ENCODE data around the gene CACNA2D3. TPM values are rescaled to one million over a fixed set of nuclear protein-coding genes. Genes with fewer than 3 reads are reported as not detected.

Gene CACNA2D3
- total and polyA plus RNA-seq, 7 donors, result 2.7 to 13.5 (median 9.0) TPM

DNA sequence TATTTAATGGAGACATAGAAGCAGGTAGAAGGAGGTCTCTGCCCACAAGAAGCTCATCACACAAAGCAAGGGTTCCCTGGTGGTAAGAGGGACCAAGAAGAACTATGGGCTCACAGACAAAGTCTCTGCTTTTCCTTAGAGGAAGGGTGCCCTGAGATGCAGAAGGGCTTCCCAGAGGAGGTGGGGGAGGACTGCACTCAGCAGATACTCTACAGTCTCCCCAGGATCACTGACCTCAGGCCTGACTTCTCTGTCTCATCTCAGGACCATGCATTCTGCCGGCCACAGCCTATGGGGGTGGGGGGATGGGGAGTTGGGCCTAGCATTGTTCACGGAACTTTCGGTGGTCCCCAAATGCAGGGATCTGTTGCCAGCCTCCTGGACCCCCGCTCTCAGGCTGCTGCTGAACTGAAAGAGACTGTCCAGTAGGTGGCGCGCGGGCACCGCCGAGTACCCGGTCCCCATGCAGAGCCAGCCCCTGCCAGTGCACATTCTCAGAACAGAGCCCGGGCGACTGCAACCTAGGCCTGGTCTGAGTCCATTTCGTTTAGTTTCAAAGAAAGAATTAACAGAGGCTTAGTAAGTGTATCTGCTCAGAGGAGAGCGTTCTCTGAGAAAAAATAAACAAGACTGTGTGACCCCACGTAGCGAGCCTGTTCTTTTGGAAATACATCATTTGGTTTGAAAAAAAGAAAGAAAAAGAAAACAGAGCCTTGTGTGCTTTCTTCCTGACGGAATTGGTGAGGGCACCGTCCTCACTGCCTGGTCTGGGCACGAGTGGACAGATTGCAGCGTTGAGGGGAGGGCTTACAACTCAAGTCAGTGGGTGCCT, 731.4 kb downstream of the CACNA2D3 start:
- 14 to 20% (median 14%) methylated on average over 20 of the region's 20 CpGs for WGBS, 3 donors
- H3K4me1 ChIP-seq, result peaks cover 4% of the 10 kb centered on the region
- no peak overlapping the region for H3K27ac ChIP-seq
- DNase-seq, result peak; percentile 78 to 89
- no peak overlapping the region for H3K4me3 ChIP-seq
- intact Hi-C loops (cut with DNase I), result loop anchor here (5.0 to 10.0 kb wide), 5 partner anchors 329 to 1401 kb away; partner anchors contain the start of gene WNT5A (in 1 of the 2)
- H3K9me3 ChIP-seq, result no peaks in the 10 kb centered on the region
- H3K36me3 ChIP-seq (ENCODE audit: insufficient read depth in 1 of 2, low read depth in 1 of 2), result no peaks in the 10 kb centered on the region
- no peaks in the 10 kb centered on the region for H3K27me3 ChIP-seq (ENCODE audit: insufficient read depth in 3 of 3, low read length in 2 of 3)
- TF ChIP-seq, protein P1, sequence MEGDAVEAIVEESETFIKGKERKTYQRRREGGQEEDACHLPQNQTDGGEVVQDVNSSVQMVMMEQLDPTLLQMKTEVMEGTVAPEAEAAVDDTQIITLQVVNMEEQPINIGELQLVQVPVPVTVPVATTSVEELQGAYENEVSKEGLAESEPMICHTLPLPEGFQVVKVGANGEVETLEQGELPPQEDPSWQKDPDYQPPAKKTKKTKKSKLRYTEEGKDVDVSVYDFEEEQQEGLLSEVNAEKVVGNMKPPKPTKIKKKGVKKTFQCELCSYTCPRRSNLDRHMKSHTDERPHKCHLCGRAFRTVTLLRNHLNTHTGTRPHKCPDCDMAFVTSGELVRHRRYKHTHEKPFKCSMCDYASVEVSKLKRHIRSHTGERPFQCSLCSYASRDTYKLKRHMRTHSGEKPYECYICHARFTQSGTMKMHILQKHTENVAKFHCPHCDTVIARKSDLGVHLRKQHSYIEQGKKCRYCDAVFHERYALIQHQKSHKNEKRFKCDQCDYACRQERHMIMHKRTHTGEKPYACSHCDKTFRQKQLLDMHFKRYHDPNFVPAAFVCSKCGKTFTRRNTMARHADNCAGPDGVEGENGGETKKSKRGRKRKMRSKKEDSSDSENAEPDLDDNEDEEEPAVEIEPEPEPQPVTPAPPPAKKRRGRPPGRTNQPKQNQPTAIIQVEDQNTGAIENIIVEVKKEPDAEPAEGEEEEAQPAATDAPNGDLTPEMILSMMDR (IDR thresholded peaks at IDR 0.05), result peak; percentile 92
- ATAC-seq, result peak; percentile 91 to 97 (median 94)

- DNase-seq (no peak), ATAC-seq (no peak)
- Histone ChIP-seq H3K27me3 (ENCODE audit: insufficient read depth in 3 of 3, low read length in 2 of 3) (no peaks in the 10 kb centered on the region), H3K4me1 (peaks cover 4% of the 10 kb centered on the region), H3K4me3 (no peak overlapping the region), H3K9me3 (no peaks in the 10 kb centered on the region), H3K27ac (no peak overlapping the region), H3K36me3 (ENCODE audit: insufficient read depth in 1 of 2, low read depth in 1 of 2) (no peaks in the 10 kb centered on the region)
- TF ChIP-seq, protein P1 (IDR thresholded peaks at IDR 0.05), result no peak
- WGBS, 3 donors, result 89 to 98% (median 96%) methylated on average over 1 of the region's 1 CpG
- intact Hi-C loops (cut with DNase I), result loop anchor here (5.0 to 10.0 kb wide), 4 partner anchors 91 to 1399 kb away; partner anchors contain the start of gene WNT5A (in 1 of the 2)
Measured at GRCh38 chr3:54856271-54856670, 733.9 kb downstream of the CACNA2D3 start.

DNA sequence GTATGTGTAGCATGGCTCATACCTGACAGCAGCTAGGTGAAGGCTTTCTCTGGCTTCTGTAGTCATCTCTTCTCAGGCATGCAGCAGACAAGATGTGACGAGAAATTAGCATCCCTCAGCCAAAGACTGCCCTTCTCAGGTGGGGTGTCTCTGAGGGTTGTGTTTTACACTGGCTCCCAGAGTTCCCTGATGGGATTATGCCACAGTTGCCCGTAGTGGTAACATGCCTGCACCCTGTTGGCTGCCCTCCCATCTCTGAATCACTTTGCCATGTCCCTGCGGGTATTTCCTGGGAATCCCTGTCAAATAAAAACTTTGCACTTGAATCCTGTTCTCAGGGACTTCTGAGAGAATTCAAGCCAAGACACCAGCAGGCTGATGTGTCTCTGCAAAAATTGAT, 735.0 kb downstream of the CACNA2D3 start:
- ATAC-seq, result no peak
- Histone ChIP-seq H3K4me3 (no peak overlapping the region), H3K9me3 (no peaks in the 10 kb centered on the region), H3K36me3 (ENCODE audit: insufficient read depth in 1 of 2, low read depth in 1 of 2) (no peaks in the 10 kb centered on the region), H3K4me1 (peaks cover 4% of the 10 kb centered on the region), H3K27me3 (ENCODE audit: insufficient read depth in 3 of 3, low read length in 2 of 3) (no peaks in the 10 kb centered on the region), H3K27ac (no peak overlapping the region)
- DNase-seq, result no peak
- 53 to 64% (median 57%) methylated on average over 3 of the region's 3 CpGs for WGBS, 3 donors
- intact Hi-C loops (cut with DNase I), result loop anchor here (5.0 to 10.0 kb wide), 4 partner anchors 90 to 1397 kb away; partner anchors contain the start of gene WNT5A (in 1 of the 2)
- TF ChIP-seq, protein P1 (IDR thresholded peaks at IDR 0.05), result no peak

GRCh38 chr3:54858093-54858785, 735.9 kb downstream of the CACNA2D3 start:
- no peak overlapping the region for H3K4me3 ChIP-seq
- H3K36me3 ChIP-seq (ENCODE audit: insufficient read depth in 1 of 2, low read depth in 1 of 2), result no peaks in the 10 kb centered on the region
- 44 to 65% (median 60%) methylated on average over 4 of the region's 4 CpGs for WGBS, 3 donors
- H3K4me1 ChIP-seq, result peaks cover 4% of the 10 kb centered on the region
- TF ChIP-seq, protein P1 (IDR thresholded peaks at IDR 0.05), result no peak
- no peak overlapping the region for H3K27ac ChIP-seq
- H3K9me3 ChIP-seq, result no peaks in the 10 kb centered on the region
- intact Hi-C loops (cut with DNase I), result loop anchor here (5.0 to 10.0 kb wide), 4 partner anchors 89 to 1397 kb away; partner anchors contain the start of gene WNT5A (in 1 of the 2)
- ATAC-seq (no peak), DNase-seq (no peak)
- no peaks in the 10 kb centered on the region for H3K27me3 ChIP-seq (ENCODE audit: insufficient read depth in 3 of 3, low read length in 2 of 3)

All from psoas muscle (tissue), 8 donors.